Colonic mucosa (tissue), 4 donors: ENCODE data around the gene IL17REL. TPM values are rescaled to one million over a fixed set of nuclear protein-coding genes. Genes with fewer than 3 reads are reported as not detected.

ENCODE experiments used
- DNase-seq: peaks from one replicate; pipeline ENCODE4 v3.0.0-alpha.2; 2020
- H3K27ac ChIP-seq: fragments of 200-600 bp; one replicate; pipeline ENCODE4 v1.8.0; 2021
- H3K27me3 ChIP-seq: fragments of 200-600 bp; one replicate; pipeline ENCODE4 v1.8.0; 2021
- H3K36me3 ChIP-seq: fragments of 200-600 bp; one replicate; pipeline ENCODE4 v1.8.0; 2021
- H3K4me1 ChIP-seq: fragments of 200-600 bp; one replicate; pipeline ENCODE4 v1.8.0; 2021; ENCODE audit warnings: mild to moderate bottlenecking
- H3K4me3 ChIP-seq: fragments of 200-600 bp; one replicate; pipeline ENCODE4 v1.8.0; 2021
- H3K9ac ChIP-seq, 2 donors: one replicate each; pipeline ENCODE4 v1.7.0; 2013; ENCODE audit warnings: control low read depth in 2 of 2, low read depth in 2 of 2, low read length in 2 of 2
- H3K9me3 ChIP-seq: fragments of 200-600 bp; one replicate; pipeline ENCODE4 v1.8.0; 2021
- intact Hi-C: fragments of 100-400 bp; cut with DNase I; formaldehyde crosslinking; loops from one replicate; pipeline ENCODE4 v1.14.1; 2022
- total RNA-seq, 2 donors: library from RNA; stranded (reverse); fragmentation: NEBNext Ultra II Directional in 1 of 2; extraction: Animal tissue kit (Norgen Biotek cat#: 25700) in 1 of 2; gene quantifications; one replicate each; pipeline ENCODE4 v1.2.1, GENCODE V29; 2021
- TF ChIP-seq, protein P1 (sequence below): fragments of 200-600 bp; IDR thresholded peaks from one replicate; pipeline ENCODE4 v1.8.0; 2022; ENCODE audit warnings: antibody characterized with exemption, mild to moderate bottlenecking
- donor health status: healthy.
- donor health status: DM: no; HTN: no; CAD: no.
- donor health status: DM: no; HTN: no; CAD: no.

The IL17REL gene
- total RNA-seq, 2 donors from 2014 or later, result 0.11 to 0.22 TPM

DNA sequence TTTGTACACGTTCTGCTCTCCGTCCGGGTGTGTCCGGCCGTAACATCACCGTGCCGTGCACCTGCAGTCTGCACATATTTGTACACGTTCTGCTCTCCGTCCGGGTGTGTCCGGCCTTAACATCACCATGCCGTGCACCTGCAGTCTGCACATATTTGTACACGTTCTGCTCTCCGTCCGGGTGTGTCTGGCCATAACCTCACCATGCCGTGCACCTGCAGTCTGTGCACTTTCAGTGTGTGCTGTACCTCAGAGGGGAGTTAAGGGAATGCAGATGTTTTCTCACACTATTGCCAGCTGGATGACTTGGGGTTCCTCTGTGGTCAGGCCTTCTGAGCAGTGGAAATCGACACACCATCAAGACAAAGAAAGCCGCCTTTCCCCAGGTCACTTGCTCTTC lies 41.3 kb upstream of the IL17REL start:
- Histone ChIP-seq H3K36me3 (no peaks in the 10 kb centered on the region), H3K9ac (no peak overlapping the region), H3K4me1 (no peaks in the 10 kb centered on the region), H3K27me3 (peaks cover 6% of the 10 kb centered on the region), H3K4me3 (no peak overlapping the region), H3K27ac (no peak overlapping the region), H3K9me3 (no peaks in the 10 kb centered on the region)
- no peak for DNase-seq
- intact Hi-C loops, result no loop called here
- TF ChIP-seq, protein P1, sequence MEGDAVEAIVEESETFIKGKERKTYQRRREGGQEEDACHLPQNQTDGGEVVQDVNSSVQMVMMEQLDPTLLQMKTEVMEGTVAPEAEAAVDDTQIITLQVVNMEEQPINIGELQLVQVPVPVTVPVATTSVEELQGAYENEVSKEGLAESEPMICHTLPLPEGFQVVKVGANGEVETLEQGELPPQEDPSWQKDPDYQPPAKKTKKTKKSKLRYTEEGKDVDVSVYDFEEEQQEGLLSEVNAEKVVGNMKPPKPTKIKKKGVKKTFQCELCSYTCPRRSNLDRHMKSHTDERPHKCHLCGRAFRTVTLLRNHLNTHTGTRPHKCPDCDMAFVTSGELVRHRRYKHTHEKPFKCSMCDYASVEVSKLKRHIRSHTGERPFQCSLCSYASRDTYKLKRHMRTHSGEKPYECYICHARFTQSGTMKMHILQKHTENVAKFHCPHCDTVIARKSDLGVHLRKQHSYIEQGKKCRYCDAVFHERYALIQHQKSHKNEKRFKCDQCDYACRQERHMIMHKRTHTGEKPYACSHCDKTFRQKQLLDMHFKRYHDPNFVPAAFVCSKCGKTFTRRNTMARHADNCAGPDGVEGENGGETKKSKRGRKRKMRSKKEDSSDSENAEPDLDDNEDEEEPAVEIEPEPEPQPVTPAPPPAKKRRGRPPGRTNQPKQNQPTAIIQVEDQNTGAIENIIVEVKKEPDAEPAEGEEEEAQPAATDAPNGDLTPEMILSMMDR, result no peak

DNA sequence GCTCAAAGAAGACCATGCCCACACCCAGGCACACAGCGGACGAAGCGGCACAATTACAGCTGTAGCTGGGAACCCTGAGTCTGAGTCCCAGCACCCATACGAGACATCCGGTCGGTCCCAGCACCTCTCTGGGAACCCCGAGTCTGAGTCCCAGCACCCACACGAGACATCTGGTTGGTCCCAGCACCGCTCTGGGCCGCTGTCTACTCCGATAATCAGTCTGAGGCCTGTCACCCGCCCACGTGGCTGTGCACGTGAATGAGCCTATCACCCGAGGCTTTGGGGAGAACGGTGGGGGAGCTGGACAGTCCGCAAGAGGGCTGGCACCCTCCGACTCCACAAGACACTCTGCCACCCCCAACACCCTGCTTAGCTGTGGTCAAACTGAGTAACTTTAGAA lies 39.4 kb upstream of the IL17REL start:
- Histone ChIP-seq H3K4me1 (no peaks in the 10 kb centered on the region), H3K27ac (no peak overlapping the region), H3K27me3 (no peaks in the 10 kb centered on the region), H3K4me3 (no peak overlapping the region), H3K9ac (no peak overlapping the region), H3K9me3 (no peaks in the 10 kb centered on the region), H3K36me3 (no peaks in the 10 kb centered on the region)
- intact Hi-C loops, result no loop called here
- TF ChIP-seq, protein P1, result no peak
- no peak for DNase-seq

DNA sequence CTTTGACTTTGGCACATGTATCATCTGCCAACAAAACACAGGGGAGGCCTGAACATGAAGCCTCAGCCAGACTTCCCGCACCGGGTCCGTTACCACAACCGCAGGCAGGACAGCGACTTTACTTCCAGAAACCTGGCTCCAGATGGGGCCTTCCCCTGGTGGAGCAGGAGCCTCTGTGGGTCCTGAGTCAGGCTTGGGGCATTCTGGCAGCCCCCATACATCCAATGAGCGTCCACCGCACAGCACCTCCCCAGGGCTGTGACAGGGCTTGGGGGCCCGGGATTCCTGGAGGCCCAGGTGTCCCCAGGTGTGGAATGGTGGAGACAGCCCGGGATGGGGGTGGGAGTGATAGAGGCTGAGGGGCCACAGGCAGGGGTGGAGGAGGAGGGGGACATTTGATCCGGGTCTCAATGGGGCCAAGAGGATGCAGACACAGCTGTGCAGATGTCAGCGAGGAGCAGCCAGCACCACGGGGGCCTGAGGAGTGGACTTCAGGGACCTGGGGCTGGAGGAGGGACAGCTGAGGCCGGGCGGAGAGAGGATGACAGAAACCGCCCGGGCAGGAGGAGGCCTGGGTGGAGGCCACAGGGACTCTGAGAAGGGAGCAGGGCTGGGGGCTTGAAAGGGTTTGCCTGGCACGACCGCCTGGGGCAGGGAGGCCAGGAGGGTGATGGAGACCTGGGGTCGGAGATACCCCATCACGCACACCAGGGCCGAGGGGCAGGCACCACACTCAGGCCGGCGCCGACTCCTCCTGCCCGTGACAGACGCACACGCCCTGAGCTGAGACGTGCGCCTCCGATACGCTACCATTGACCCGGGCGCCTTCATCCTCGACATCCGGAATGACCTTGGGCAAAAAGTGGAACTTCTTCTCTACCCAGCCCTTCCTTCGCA lies 37.0 kb upstream of the IL17REL start:
- Histone ChIP-seq H3K27me3 (no peaks in the 10 kb centered on the region), H3K27ac (no peak overlapping the region), H3K9me3 (no peaks in the 10 kb centered on the region), H3K36me3 (no peaks in the 10 kb centered on the region), H3K9ac (no peak overlapping the region), H3K4me3 (no peak overlapping the region), H3K4me1 (no peaks in the 10 kb centered on the region)
- intact Hi-C loops, result no loop called here
- DNase-seq, result no peak
- TF ChIP-seq, protein P1, result no peak

DNA sequence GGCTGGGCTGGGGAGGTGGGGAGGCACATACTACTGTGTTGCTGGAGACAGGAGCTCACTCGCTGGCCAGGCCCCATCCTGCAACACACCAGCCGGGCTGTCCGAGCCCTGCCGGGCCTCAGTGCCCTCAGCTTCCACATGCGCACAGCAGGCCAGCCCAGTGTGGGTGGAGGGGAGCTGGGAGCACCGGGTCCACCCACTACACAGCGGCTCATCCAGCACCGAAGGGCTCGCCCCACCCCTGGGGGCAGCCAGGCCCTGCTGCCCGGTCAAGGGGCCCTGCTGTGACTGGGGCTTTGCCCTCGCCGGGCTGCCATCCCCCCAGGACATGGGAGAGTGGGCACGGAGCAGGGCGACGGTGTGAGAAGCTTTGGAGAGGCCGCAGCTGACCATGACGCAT lies 36.3 kb upstream of the IL17REL start:
- intact Hi-C loops, result no loop called here
- DNase-seq, result no peak
- TF ChIP-seq, protein P1, result no peak
- Histone ChIP-seq H3K4me3 (no peak overlapping the region), H3K9ac (no peak overlapping the region), H3K27me3 (no peaks in the 10 kb centered on the region), H3K36me3 (no peaks in the 10 kb centered on the region), H3K9me3 (no peaks in the 10 kb centered on the region), H3K27ac (no peak overlapping the region), H3K4me1 (no peaks in the 10 kb centered on the region)

DNA sequence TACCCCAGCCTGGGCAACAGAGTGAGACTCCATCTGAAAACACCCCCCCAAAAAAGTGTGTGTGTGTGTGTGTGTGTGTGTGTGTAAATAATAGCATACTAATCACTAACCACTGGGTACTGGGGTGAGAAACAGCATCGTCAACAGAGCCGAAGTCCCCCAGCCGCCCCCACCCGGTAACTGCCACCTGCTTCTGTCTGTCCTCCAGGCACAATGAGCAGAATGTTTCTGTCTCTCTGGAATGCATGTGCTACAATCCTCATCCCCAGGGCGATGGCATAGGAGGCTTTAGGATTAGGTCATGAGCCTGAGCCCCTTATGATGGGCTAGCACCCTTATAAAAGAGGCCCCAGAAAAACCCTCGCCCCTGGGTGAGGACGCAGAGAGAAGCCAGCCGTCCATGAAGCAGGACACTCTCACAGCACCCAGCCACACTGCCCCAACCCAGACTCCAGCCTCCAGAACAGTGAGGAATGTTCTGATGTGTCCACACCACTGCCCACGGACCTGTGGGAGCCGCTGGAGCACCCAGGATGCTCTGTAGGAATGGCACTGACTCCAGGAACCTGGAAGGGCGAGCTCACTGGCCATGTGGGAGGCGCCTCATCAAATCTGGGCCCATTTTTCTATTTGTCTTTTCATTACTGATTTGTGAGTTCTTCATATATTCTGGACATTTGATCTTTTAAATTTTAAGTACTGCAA lies 35.6 kb upstream of the IL17REL start:
- no peaks in the 10 kb centered on the region for H3K9me3 ChIP-seq
- H3K27ac ChIP-seq, result no peak overlapping the region
- no peaks in the 10 kb centered on the region for H3K27me3 ChIP-seq
- H3K9ac ChIP-seq, result no peak overlapping the region
- H3K36me3 ChIP-seq, result no peaks in the 10 kb centered on the region
- no peak for DNase-seq
- intact Hi-C loops, result no loop called here
- no peak overlapping the region for H3K4me3 ChIP-seq
- no peaks in the 10 kb centered on the region for H3K4me1 ChIP-seq
- TF ChIP-seq, protein P1, result no peak
